Fibroblast of pulmonary artery (primary cell): ENCODE results near the gene CFB.

Source experiments
- DNase-seq: peaks from one replicate; pipeline ENCODE4 v3.0.0-alpha.2; 2010; ENCODE audit warnings: low read depth
- H3K4me3 ChIP-seq: replicated peaks from 2 replicates; pipeline ENCODE4 v1.5.1; 2011; ENCODE audit warnings: low read depth, mild to moderate bottlenecking, control low read depth, low read length, moderate library complexity
- TF ChIP-seq, protein P1 (sequence below): IDR thresholded peaks from 2 replicates; pipeline ENCODE4 v1.5.1; 2011; ENCODE audit warnings: mild to moderate bottlenecking, control low read depth, low read length, inconsistent platforms; ENCODE audit errors: missing control alignments

The CFB gene

DNA sequence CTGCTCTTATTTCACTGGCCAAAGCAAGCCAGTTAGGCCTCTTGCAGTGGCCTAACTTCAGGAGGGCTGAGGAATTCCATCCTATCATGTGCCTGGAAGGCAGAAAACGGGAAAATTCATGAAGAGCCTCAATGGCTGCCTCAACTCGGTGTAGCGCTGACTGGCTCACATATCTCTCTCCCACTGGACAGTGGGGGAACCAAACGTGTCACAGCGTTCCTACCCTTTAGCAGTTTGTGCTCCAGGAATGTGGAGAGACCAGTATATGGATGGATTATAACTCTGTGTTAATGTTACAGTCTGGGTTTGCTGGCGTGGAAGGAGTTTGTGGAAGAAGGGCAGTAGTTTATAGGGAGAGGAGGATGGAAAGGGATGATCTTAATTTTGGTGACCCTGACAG, 30.1 kb upstream of the CFB start:
- DNase-seq = no peak
- H3K4me3 ChIP-seq = no peak overlapping the region
- TF ChIP-seq, protein P1, sequence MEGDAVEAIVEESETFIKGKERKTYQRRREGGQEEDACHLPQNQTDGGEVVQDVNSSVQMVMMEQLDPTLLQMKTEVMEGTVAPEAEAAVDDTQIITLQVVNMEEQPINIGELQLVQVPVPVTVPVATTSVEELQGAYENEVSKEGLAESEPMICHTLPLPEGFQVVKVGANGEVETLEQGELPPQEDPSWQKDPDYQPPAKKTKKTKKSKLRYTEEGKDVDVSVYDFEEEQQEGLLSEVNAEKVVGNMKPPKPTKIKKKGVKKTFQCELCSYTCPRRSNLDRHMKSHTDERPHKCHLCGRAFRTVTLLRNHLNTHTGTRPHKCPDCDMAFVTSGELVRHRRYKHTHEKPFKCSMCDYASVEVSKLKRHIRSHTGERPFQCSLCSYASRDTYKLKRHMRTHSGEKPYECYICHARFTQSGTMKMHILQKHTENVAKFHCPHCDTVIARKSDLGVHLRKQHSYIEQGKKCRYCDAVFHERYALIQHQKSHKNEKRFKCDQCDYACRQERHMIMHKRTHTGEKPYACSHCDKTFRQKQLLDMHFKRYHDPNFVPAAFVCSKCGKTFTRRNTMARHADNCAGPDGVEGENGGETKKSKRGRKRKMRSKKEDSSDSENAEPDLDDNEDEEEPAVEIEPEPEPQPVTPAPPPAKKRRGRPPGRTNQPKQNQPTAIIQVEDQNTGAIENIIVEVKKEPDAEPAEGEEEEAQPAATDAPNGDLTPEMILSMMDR = no peak

DNA sequence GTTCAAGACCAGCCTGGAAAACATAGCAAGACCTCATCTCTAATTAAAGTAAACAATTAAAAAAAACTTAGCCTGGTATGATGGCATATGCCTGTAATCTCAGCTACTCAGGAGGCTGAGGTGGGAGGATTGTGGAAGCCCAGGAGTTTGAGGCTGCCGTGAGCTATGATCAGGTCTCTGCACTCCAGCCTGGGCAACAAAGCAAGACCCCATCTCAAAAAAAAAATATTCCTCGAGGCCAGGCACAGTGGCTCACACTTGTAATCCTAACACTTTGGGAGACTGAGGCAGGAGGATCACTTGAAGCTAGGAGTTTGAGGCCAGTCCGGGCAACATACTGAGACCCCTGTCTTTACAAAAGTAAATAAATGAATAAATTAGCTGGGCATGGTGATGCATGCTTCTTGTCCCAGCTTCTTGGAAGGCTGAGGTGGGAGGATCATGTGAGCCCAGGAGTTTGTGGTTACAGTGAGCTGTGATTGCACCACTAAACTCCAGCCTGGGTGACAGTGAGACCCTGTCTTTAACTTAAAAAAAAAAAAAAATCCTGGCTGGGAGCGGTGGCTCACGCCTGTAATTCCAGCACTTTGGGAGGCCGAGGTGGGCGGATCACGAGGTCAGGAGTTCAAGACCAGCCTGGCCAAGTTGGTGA, 27.7 kb upstream of the CFB start:
- TF ChIP-seq, protein P1 = no peak

DNA sequence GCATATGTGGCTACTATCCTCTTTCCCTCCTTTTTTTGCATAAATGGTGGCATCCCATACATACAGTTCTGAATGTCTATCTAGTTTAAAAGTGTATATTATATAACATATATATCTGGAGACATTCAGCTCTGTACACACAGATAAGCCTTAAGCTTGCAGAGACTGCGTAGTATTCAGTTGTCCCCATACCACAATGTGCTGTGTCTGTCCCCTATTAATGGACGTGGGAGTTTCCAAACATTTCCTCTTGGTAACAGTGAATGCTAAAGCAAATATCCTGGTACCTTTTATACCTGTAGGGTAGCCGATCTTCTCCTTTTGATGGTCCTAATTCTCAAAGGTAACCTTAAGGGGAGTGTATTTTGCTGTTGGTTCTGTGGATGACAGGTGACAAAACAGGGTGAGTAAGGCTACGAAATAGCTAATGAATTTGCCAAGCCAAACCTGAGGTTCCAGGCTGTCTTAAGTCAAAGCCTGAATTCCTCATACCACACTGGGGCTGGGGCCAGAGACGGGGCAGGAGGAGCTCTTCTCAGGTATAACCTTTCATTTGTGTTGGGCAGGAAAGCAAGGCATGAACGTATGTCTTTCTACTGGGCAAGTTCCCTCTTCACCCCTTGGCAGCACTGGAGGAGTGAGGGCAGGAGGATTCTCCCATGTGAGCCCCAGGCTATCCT, 26.1 kb upstream of the CFB start:
- TF ChIP-seq, protein P1 = no peak
- no peak for DNase-seq
- no peak overlapping the region for H3K4me3 ChIP-seq

More for the DNA sequence above, 27.7 kb upstream of the CFB start:
- DNase-seq = peak; percentile 18
- H3K4me3 ChIP-seq = no peak overlapping the region

DNA sequence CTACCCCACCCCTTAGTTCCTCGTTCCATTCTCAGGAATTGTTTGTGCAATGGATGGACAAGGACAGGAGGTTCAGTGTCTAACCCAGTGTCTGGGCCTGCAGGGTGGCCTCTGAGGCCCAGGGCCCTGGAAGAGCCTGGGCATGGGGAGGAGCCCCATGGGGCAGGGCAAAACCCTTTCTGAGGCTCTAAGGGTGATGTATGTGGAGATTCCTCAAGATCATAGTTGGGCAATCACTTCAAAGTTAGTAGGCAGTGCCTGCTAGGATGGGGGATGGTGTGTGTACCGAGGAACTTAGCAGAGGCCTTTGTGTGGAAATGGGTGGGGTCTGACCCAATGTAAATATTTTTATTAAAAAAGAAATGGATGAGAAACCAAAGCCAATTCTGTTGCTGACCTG, 25.1 kb upstream of the CFB start:
- H3K4me3 ChIP-seq = no peak overlapping the region
- DNase-seq = peak; percentile 25
- TF ChIP-seq, protein P1 = no peak

DNA sequence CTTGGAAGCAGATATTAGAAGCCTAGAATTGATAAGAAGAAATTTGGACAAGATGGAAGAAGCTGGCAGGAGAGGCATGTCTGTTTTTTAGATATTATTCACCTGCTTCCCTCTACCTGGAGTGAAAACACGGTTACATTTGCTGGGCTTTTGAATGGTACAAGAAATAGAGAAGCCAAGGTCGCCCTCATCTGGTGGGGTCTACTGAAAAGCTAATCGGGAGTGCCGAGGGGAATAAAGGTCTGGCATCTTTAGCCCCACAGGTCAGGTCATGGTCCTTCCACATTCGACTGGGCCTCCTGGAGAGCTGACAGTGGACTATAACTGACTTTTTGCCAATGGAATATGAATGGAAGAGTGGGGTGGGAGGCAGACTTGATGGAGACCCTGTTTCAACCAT, 23.0 kb upstream of the CFB start:
- DNase-seq = peak; percentile 29
- TF ChIP-seq, protein P1 = peak; percentile 26
- no peak overlapping the region for H3K4me3 ChIP-seq

DNA sequence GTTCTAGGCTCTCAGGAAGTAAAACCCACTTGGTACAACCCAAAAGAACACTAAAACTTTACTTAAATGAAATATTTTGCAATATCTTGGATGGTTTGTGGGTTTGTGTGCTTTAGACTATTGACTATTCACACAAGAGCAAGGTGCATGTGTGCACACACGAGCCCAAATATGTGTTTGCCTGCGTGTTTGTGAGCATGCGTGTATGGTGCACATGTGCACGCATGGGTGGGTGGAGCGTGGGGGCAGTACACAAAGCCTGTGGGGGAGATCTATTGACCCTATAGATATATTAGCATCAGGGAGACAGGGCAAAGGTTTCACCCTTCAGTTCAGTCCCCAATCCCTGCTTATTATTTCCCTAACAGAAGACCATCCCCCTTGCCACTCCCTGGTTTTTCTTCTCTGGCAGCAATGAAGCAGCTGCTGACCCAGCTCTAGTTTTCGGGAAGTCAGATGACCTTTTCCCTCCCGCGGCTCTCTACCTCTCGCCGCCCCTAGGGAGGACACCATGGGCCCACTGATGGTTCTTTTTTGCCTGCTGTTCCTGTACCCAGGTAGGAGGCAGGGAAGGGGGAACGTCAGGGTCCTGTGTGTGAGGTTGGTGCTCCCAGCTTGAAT, 18.5 kb upstream of the CFB start, which contains the start of gene C2:
C2 (plus strand) TSS at position 476 of the 621 bp plus-strand sequence; CDS start at position 512, 36 bp downstream.
- no peak for DNase-seq
- TF ChIP-seq, protein P1 = no peak
- H3K4me3 ChIP-seq = no peak within 1 kb of the TSS
